Mesodermal cell (in vitro differentiated cells): Measurements from ENCODE around the gene C12orf42.
"Not testable (repeated sequence)": the region's sequence is repeated elsewhere in the genome, so short reads cannot be mapped to it uniquely, and the experiment has no call there.

ENCODE experiments used
- H3K27ac ChIP-seq: 2 replicates; pipeline ENCODE4 v1.7.0; 2013; ENCODE audit warnings: mild to moderate bottlenecking, low read depth, low read length, moderate library complexity; ENCODE audit not compliant: severe bottlenecking
- H3K36me3 ChIP-seq: 2 replicates; pipeline ENCODE4 v1.7.1; 2013; ENCODE audit warnings: mild to moderate bottlenecking, low read length, moderate library complexity; ENCODE audit not compliant: control insufficient read depth, insufficient read depth
- H3K4me1 ChIP-seq: one replicate; pipeline ENCODE4 v1.7.1; 2013; ENCODE audit warnings: mild to moderate bottlenecking, low read length; ENCODE audit not compliant: insufficient read depth, control insufficient read depth, poor library complexity, severe bottlenecking
- H3K4me3 ChIP-seq: 2 replicates; pipeline ENCODE4 v1.7.0; 2013; ENCODE audit warnings: low read length, control low read depth, mild to moderate bottlenecking; ENCODE audit not compliant: insufficient read depth, poor library complexity, severe bottlenecking; ENCODE audit errors: extremely low read depth
- H3K9me3 ChIP-seq: 2 replicates; pipeline ENCODE4 v1.7.1; 2013; ENCODE audit warnings: mild to moderate bottlenecking, low read length, moderate library complexity; ENCODE audit not compliant: control insufficient read depth
- WGBS, 2 experiments: methylation state at CpG; one replicate each; pipeline ENCODE4 v1.1.5; 2013; ENCODE audit warnings: missing lambda C conversion rate in 2 of 2; ENCODE audit not compliant: insufficient coverage in 2 of 2; 5-methylcytosine and 5-hydroxymethylcytosine counted together

Gene C12orf42

GRCh38 chr12:103455020-103455763, 40.6 kb downstream of the C12orf42 start:
- no peak overlapping the region for H3K4me3 ChIP-seq
- H3K27ac ChIP-seq: no peak overlapping the region
- no peaks in the 10 kb centered on the region for H3K36me3 ChIP-seq
- 79 to 100% methylated on average over 1 to 2 of the region's 3 CpGs for WGBS, 2 experiments
- no peaks in the 10 kb centered on the region for H3K9me3 ChIP-seq
- H3K4me1 ChIP-seq: no peaks in the 10 kb centered on the region

- no peak overlapping the region for H3K27ac ChIP-seq
- no peaks in the 10 kb centered on the region for H3K9me3 ChIP-seq
- no peak overlapping the region for H3K4me3 ChIP-seq
- H3K4me1 ChIP-seq: no peaks in the 10 kb centered on the region
- H3K36me3 ChIP-seq: no peaks in the 10 kb centered on the region
- 0% methylated on average over 1 of the region's 4 CpGs; no CpG with 5 or more reads in 1 of the 2 experiments for WGBS, 2 experiments
Observed at GRCh38 chr12:103444983-103445382, 50.8 kb downstream of the C12orf42 start.

- no peaks in the 10 kb centered on the region for H3K4me1 ChIP-seq
- H3K27ac ChIP-seq: no peak overlapping the region
- no peaks in the 10 kb centered on the region for H3K36me3 ChIP-seq
- H3K4me3 ChIP-seq: no peak overlapping the region
- WGBS, 2 experiments: no CpG with 5 or more reads among the region's 3 CpGs
- no peaks in the 10 kb centered on the region for H3K9me3 ChIP-seq
Observed at GRCh38 chr12:103442822-103443221, 52.9 kb downstream of the C12orf42 start.

- no peaks in the 10 kb centered on the region for H3K36me3 ChIP-seq
- no peak overlapping the region for H3K4me3 ChIP-seq
- no peaks in the 10 kb centered on the region for H3K4me1 ChIP-seq
- 72 to 75% methylated on average over 5 of the region's 5 CpGs for WGBS, 2 experiments
- no peaks in the 10 kb centered on the region for H3K9me3 ChIP-seq
- H3K27ac ChIP-seq: no peak overlapping the region
Observed at GRCh38 chr12:103442182-103442555, 53.6 kb downstream of the C12orf42 start.

GRCh38 chr12:103441437-103442181, 54.2 kb downstream of the C12orf42 start:
- no CpG with 5 or more reads among the region's 1 CpG for WGBS, 2 experiments
- no peaks in the 10 kb centered on the region for H3K36me3 ChIP-seq

GRCh38 chr12:103434165-103435105, 61.3 kb downstream of the C12orf42 start:
- H3K27ac ChIP-seq, H3K36me3 ChIP-seq, H3K4me1 ChIP-seq, H3K9me3 ChIP-seq, H3K4me3 ChIP-seq: not testable (repeated sequence)
- WGBS, 2 experiments: 60 to 74% methylated on average over 6 to 9 of the region's 33 CpGs

More at GRCh38 chr12:103441437-103442181, 54.2 kb downstream of the C12orf42 start:
- Histone ChIP-seq H3K4me1 (no peaks in the 10 kb centered on the region), H3K27ac (no peak overlapping the region), H3K9me3 (no peaks in the 10 kb centered on the region), H3K4me3 (no peak overlapping the region)

GRCh38 chr12:103431950-103432349, 63.8 kb downstream of the C12orf42 start:
- no peaks in the 10 kb centered on the region for H3K36me3 ChIP-seq
- H3K9me3 ChIP-seq: no peaks in the 10 kb centered on the region
- no peak overlapping the region for H3K27ac ChIP-seq
- no peak overlapping the region for H3K4me3 ChIP-seq
- 100% methylated on average over 1 to 2 of the region's 2 CpGs for WGBS, 2 experiments
- H3K4me1 ChIP-seq: no peaks in the 10 kb centered on the region

GRCh38 chr12:103431387-103431786, 64.4 kb downstream of the C12orf42 start:
- WGBS, 2 experiments: 100% methylated on average over 1 of the region's 1 CpG
- Histone ChIP-seq H3K4me1 (no peaks in the 10 kb centered on the region), H3K27ac (no peak overlapping the region), H3K9me3 (no peaks in the 10 kb centered on the region), H3K36me3 (no peaks in the 10 kb centered on the region), H3K4me3 (no peak overlapping the region)

- 0 to 100% methylated on average over 1 of the region's 6 CpGs for WGBS, 2 experiments
- not testable (repeated sequence) for H3K4me1 ChIP-seq, H3K4me3 ChIP-seq, H3K36me3 ChIP-seq, H3K27ac ChIP-seq, H3K9me3 ChIP-seq
Observed at GRCh38 chr12:103425674-103426073, 70.1 kb downstream of the C12orf42 start.

- 77 to 87% methylated on average over 3 to 6 of the region's 9 CpGs for WGBS, 2 experiments
- not testable (repeated sequence) for H3K4me1 ChIP-seq, H3K4me3 ChIP-seq, H3K36me3 ChIP-seq, H3K27ac ChIP-seq, H3K9me3 ChIP-seq
Observed at GRCh38 chr12:103424849-103425586, 70.8 kb downstream of the C12orf42 start.
